ENCODE results near the gene CARS1.

DNA sequence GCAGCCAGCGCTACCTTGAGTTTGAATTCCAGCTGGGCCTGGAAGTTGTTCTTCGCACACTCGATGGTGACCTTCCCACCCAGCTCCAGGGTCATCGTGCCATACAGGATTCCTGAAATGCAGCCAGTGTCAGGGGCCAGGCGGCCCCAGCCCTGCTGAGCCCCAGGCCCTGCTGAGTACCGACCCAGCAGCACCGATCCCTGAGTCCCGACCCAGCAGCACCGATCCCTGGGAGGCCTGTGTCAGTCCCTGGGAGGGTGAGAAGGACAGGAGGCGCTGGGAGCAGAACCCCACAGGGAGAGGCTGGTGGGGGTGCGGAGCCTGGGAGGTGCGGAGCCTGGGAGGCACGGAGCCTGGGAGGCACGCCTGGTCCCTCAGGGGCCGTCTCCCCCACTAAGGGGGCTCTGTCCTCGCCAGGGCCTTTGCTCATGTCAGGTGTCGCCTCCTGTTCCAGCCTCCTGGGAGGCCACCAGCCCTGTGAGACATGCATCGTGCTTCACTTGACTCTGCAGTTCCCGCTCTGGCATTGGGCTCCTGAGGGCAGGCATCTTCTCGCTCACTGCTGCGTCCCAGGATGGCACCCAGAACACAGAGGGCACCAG is 37.1 kb upstream of the CARS1 start:
- TF ChIP-seq, protein P1, sequence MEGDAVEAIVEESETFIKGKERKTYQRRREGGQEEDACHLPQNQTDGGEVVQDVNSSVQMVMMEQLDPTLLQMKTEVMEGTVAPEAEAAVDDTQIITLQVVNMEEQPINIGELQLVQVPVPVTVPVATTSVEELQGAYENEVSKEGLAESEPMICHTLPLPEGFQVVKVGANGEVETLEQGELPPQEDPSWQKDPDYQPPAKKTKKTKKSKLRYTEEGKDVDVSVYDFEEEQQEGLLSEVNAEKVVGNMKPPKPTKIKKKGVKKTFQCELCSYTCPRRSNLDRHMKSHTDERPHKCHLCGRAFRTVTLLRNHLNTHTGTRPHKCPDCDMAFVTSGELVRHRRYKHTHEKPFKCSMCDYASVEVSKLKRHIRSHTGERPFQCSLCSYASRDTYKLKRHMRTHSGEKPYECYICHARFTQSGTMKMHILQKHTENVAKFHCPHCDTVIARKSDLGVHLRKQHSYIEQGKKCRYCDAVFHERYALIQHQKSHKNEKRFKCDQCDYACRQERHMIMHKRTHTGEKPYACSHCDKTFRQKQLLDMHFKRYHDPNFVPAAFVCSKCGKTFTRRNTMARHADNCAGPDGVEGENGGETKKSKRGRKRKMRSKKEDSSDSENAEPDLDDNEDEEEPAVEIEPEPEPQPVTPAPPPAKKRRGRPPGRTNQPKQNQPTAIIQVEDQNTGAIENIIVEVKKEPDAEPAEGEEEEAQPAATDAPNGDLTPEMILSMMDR (IDR thresholded peaks at IDR 0.05 in 4 of 5, conservative IDR thresholded peaks at IDR 0.05 in 1 of 5), result no peak
- TF ChIP-seq POLR2A (IDR thresholded peaks at IDR 0.05), result no peak

Measured in gastrocnemius medialis (tissue), 4 donors.